Right lobe of liver (tissue), 4 donors: ENCODE data around the gene KCNJ2.

Experiments used
- POLR2A ChIP-seq: fragments of 450-650 bp; IDR thresholded peaks from one replicate; pipeline ENCODE4 v1.6.1; 2017; ENCODE audit warnings: antibody characterized with exemption, mild to moderate bottlenecking
- TF ChIP-seq, protein P1 (sequence below), 4 donors: fragments of 200-600 bp in 3 of 4; fragments of 450-650 bp in 1 of 4; IDR thresholded peaks; one replicate each; pipeline versions ENCODE4 v1.5.1 to v1.8.0; 2016 to 2022; ENCODE audit warnings: antibody characterized with exemption in 4 of 4, mild to moderate bottlenecking in 2 of 4
- donor health status: DM: no; HTN: no; CAD: no.
- donor health status: DM: no; HTN: no; CAD: no.
- donor health status: DM: no; HTN: yes; CAD: no.

DNA sequence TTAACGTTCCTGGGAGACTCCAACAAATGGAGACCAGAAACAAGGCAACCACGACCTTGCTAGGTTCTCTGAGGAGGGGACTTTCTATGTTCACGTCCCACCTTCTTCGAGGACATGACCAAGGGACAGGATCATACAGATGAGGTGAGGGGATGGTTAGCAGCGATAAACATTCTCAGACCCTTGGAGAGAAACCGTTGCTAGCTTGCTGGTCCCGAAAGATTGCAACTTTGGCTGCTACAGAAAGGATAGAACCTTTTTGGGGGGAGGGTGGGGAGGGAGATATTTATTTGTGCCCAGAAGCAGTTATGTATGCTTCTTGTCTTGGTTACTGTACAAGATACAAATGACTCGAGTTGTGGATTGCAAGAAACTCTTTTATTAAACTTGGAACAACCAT lies 35.3 kb upstream of the KCNJ2 start:
- TF ChIP-seq POLR2A: no peak
- TF ChIP-seq, protein P1, sequence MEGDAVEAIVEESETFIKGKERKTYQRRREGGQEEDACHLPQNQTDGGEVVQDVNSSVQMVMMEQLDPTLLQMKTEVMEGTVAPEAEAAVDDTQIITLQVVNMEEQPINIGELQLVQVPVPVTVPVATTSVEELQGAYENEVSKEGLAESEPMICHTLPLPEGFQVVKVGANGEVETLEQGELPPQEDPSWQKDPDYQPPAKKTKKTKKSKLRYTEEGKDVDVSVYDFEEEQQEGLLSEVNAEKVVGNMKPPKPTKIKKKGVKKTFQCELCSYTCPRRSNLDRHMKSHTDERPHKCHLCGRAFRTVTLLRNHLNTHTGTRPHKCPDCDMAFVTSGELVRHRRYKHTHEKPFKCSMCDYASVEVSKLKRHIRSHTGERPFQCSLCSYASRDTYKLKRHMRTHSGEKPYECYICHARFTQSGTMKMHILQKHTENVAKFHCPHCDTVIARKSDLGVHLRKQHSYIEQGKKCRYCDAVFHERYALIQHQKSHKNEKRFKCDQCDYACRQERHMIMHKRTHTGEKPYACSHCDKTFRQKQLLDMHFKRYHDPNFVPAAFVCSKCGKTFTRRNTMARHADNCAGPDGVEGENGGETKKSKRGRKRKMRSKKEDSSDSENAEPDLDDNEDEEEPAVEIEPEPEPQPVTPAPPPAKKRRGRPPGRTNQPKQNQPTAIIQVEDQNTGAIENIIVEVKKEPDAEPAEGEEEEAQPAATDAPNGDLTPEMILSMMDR (IDR thresholded peaks at IDR 0.05): no peak
